ENCODE measurements around the gene KCMF1. TPM values are rescaled to one million over a fixed set of nuclear protein-coding genes. Genes with fewer than 3 reads are reported as not detected.

The KCMF1 gene
- total RNA-seq, 1 donor from 2014 or later = 29.7 TPM

GRCh38 chr2:85077859-85078419 lies 107.0 kb downstream of the KCMF1 start:
- Histone ChIP-seq H3K27ac (no peak overlapping the region), H3K9me3 (no peaks in the 10 kb centered on the region), H3K36me3 (no peaks in the 10 kb centered on the region), H3K4me3 (no peak overlapping the region), H3K27me3 (no peaks in the 10 kb centered on the region), H3K4me1 (no peaks in the 10 kb centered on the region)
- TF ChIP-seq POLR2AphosphoS5 (IDR thresholded peaks at IDR 0.05; ENCODE audit: insufficient read depth in 1 of 2, low read depth in 1 of 2) (no peak), CTCF (IDR thresholded peaks at IDR 0.05) (no peak), POLR2A (IDR thresholded peaks at IDR 0.05) (no peak)
- DNase-seq (ENCODE audit: extremely low spot score in 2 of 2) = no peak
- intact Hi-C loops (cut with DNase I) = no loop called here

- no peak overlapping the region for H3K27ac ChIP-seq
- intact Hi-C loops (cut with DNase I) = no loop called here
- no peak for DNase-seq (ENCODE audit: extremely low spot score in 2 of 2)
Observed at GRCh38 chr2:85078536-85078935, 107.6 kb downstream of the KCMF1 start.

GRCh38 chr2:85083092-85083491 lies 112.1 kb downstream of the KCMF1 start:
- no peaks in the 10 kb centered on the region for H3K36me3 ChIP-seq
- intact Hi-C loops (cut with DNase I) = no loop called here
- no peak for DNase-seq (ENCODE audit: extremely low spot score in 2 of 2)
- H3K4me3 ChIP-seq = no peak overlapping the region
- no peaks in the 10 kb centered on the region for H3K27me3 ChIP-seq
- no peak overlapping the region for H3K27ac ChIP-seq
- TF ChIP-seq POLR2A (IDR thresholded peaks at IDR 0.05) (no peak), CTCF (IDR thresholded peaks at IDR 0.05) (no peak), POLR2AphosphoS5 (IDR thresholded peaks at IDR 0.05; ENCODE audit: insufficient read depth in 1 of 2, low read depth in 1 of 2) (no peak)
- no peaks in the 10 kb centered on the region for H3K4me1 ChIP-seq
- H3K9me3 ChIP-seq = no peaks in the 10 kb centered on the region

More at GRCh38 chr2:85078536-85078935, 107.6 kb downstream of the KCMF1 start:
- Histone ChIP-seq H3K27me3 (no peaks in the 10 kb centered on the region), H3K36me3 (no peaks in the 10 kb centered on the region), H3K4me1 (no peaks in the 10 kb centered on the region), H3K4me3 (no peak overlapping the region), H3K9me3 (no peaks in the 10 kb centered on the region)
- no peak for TF ChIP-seq CTCF (IDR thresholded peaks at IDR 0.05)
- no peak for TF ChIP-seq POLR2A (IDR thresholded peaks at IDR 0.05)
- no peak for TF ChIP-seq POLR2AphosphoS5 (IDR thresholded peaks at IDR 0.05; ENCODE audit: insufficient read depth in 1 of 2, low read depth in 1 of 2)

GRCh38 chr2:85085563-85085962 lies 114.6 kb downstream of the KCMF1 start:
- no peak for TF ChIP-seq POLR2AphosphoS5 (IDR thresholded peaks at IDR 0.05; ENCODE audit: insufficient read depth in 1 of 2, low read depth in 1 of 2)
- TF ChIP-seq POLR2A (IDR thresholded peaks at IDR 0.05) = no peak
- no peak for TF ChIP-seq CTCF (IDR thresholded peaks at IDR 0.05)
- H3K9me3 ChIP-seq = no peaks in the 10 kb centered on the region
- H3K27ac ChIP-seq = no peak overlapping the region
- no peaks in the 10 kb centered on the region for H3K4me1 ChIP-seq
- no peak overlapping the region for H3K4me3 ChIP-seq
- intact Hi-C loops (cut with DNase I) = no loop called here
- DNase-seq (ENCODE audit: extremely low spot score in 2 of 2) = no peak
- no peaks in the 10 kb centered on the region for H3K27me3 ChIP-seq
- H3K36me3 ChIP-seq = no peaks in the 10 kb centered on the region

- TF ChIP-seq POLR2AphosphoS5 (IDR thresholded peaks at IDR 0.05; ENCODE audit: insufficient read depth in 1 of 2, low read depth in 1 of 2) = no peak
- TF ChIP-seq CTCF (IDR thresholded peaks at IDR 0.05) = no peak
- Histone ChIP-seq H3K4me1 (no peaks in the 10 kb centered on the region), H3K4me3 (no peak overlapping the region), H3K9me3 (peaks cover 2% of the 10 kb centered on the region), H3K27ac (no peak overlapping the region), H3K27me3 (no peaks in the 10 kb centered on the region), H3K36me3 (no peaks in the 10 kb centered on the region)
- intact Hi-C loops (cut with DNase I) = no loop called here
- DNase-seq (ENCODE audit: extremely low spot score in 2 of 2) = no peak
Observed at GRCh38 chr2:85087541-85087940, 116.6 kb downstream of the KCMF1 start.
